ENCODE measurements around the gene SUMF1. TPM values are rescaled to one million over a fixed set of nuclear protein-coding genes. Genes with fewer than 3 reads are reported as not detected.

The SUMF1 gene
- 28.2 TPM for total RNA-seq

DNA sequence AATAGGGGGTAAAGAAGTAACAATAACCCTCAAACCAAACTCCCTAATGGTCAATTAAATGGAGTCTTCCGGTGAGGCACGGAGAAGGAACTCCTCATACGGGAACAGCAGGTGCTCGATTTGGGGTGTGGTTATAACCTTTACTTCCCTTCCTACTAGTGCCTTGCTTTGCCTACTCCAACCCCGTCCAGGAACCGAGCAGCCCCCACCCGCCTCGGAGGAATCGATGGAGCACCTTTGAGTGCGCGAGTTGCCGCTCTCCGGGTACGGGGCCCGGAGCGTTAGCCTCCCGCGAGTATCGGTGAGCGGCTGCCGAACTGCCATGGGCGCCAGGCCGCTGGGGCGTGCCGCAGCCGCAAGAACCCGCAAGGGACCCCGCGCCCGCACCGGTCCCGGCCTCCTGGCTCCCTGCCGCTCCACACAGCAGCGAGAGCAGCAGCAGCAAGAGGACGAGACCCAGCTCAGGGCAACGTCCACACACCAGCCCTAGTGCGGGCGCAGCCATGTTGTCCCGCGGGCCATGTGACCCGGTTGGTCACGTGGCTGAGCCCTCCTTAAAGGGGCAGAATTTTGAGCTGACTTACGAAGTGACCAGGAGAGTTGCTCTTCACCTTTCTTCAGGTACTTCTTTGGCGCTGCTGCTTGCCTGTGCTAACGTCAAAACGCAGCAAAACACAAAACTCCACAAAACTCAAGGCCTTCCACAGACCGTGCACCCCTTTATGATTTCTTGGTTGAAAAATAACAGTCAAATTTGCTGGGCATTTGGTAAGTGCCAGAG lies at the start of gene SUMF1:
TSS of gene SUMF1 (minus strand) at position 529 of the 781 bp plus-strand sequence. CDS start at position 505, 24 bp downstream.
- Histone ChIP-seq H3K9ac (ENCODE audit: low read depth in 1 of 3, low read length in 3 of 3) (peak within 1 kb of the TSS; percentile 86 to 94 (median 91)), H3K27ac (ENCODE audit: low read depth, low read length) (peak within 1 kb of the TSS; percentile 78), H3K27me3 (ENCODE audit: control insufficient read depth in 3 of 3, insufficient read depth in 3 of 3, low read length in 3 of 3) (no peaks in the 10 kb centered on the region), H3K4me3 (ENCODE audit: low read length in 3 of 3) (peak within 1 kb of the TSS; percentile 91 to 95 (median 92)), H3K4me1 (ENCODE audit: control insufficient read depth in 3 of 3, insufficient read depth in 3 of 3, low read length in 3 of 3) (peaks cover 5 to 12% (median 10%) of the 10 kb centered on the region in 3 donors), H3K36me3 (ENCODE audit: control insufficient read depth in 3 of 3, insufficient read depth in 3 of 3, low read length in 3 of 3) (no peaks in the 10 kb centered on the region), H3K9me3 (ENCODE audit: control insufficient read depth in 3 of 3, low read length in 3 of 3) (no peaks in the 10 kb centered on the region)

DNA sequence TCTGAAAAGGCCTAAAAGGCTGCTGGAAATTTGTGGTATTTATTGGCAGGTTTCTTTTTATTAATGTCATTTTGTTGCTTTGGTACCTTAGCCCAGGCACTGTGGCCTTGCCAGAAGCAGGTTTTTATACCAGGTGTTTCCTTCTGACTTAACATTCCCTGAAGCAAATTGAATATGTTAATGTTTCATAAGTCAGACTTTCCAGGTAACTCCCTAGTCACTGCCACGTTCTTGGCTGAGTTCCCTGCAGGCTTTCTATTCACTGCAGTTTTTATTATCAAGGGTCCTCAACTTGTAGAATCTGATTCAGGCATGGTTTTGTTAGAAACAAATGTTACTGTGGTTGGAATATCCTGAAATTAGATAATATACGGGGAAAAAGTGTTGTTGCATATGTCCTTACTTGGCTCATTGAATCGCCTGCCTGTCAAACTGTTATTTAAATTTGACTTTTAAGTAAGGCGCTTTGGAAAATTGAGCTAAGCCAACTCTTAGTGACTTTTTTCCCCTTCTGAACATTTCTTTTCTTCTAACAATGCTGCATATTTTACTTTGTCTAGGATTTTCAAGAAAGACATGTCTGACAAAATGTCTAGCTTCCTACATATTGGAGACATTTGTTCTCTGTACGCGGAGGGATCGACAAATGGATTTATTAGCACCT lies 49.0 kb upstream of the SUMF1 start:
- no peaks in the 10 kb centered on the region for H3K9me3 ChIP-seq (ENCODE audit: control insufficient read depth in 3 of 3, low read length in 3 of 3)
- peaks cover 0 to 7% (median 3%) of the 10 kb centered on the region in 3 donors for H3K4me1 ChIP-seq (ENCODE audit: control insufficient read depth in 3 of 3, insufficient read depth in 3 of 3, low read length in 3 of 3)
- H3K27me3 ChIP-seq (ENCODE audit: control insufficient read depth in 3 of 3, insufficient read depth in 3 of 3, low read length in 3 of 3), result no peaks in the 10 kb centered on the region
- no peak overlapping the region for H3K4me3 ChIP-seq (ENCODE audit: low read length in 3 of 3)
- H3K9ac ChIP-seq (ENCODE audit: low read depth in 1 of 3, low read length in 3 of 3), result no peak overlapping the region
- no peaks in the 10 kb centered on the region for H3K36me3 ChIP-seq (ENCODE audit: control insufficient read depth in 3 of 3, insufficient read depth in 3 of 3, low read length in 3 of 3)
- H3K27ac ChIP-seq (ENCODE audit: low read depth, low read length), result no peak overlapping the region

DNA sequence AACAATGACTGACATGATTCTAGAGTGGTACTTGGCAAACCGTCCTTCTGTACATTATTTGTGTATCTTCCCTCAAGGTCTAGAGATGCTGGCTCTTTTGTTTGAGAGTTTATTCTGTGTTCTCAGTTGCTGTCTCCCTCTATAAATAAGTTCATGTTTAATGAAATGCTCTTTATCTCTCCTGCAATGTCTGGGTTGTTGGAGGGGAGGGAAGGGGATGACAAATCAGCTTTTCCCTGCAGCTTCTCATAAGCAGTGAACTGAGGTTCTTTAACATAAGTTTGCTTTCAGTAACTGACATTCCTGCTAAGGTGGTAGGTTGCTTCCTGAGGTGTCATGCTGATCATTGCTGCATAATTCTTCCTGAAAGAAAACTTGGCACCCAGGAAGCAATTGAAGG lies 47.8 kb upstream of the SUMF1 start:
- H3K4me3 ChIP-seq (ENCODE audit: low read length in 3 of 3), result no peak overlapping the region
- H3K4me1 ChIP-seq (ENCODE audit: control insufficient read depth in 3 of 3, insufficient read depth in 3 of 3, low read length in 3 of 3), result peaks cover 0 to 7% (median 3%) of the 10 kb centered on the region in 3 donors
- H3K36me3 ChIP-seq (ENCODE audit: control insufficient read depth in 3 of 3, insufficient read depth in 3 of 3, low read length in 3 of 3), result no peaks in the 10 kb centered on the region
- H3K9me3 ChIP-seq (ENCODE audit: control insufficient read depth in 3 of 3, low read length in 3 of 3), result no peaks in the 10 kb centered on the region
- no peak overlapping the region for H3K9ac ChIP-seq (ENCODE audit: low read depth in 1 of 3, low read length in 3 of 3)
- no peak overlapping the region for H3K27ac ChIP-seq (ENCODE audit: low read depth, low read length)
- H3K27me3 ChIP-seq (ENCODE audit: control insufficient read depth in 3 of 3, insufficient read depth in 3 of 3, low read length in 3 of 3), result no peaks in the 10 kb centered on the region

DNA sequence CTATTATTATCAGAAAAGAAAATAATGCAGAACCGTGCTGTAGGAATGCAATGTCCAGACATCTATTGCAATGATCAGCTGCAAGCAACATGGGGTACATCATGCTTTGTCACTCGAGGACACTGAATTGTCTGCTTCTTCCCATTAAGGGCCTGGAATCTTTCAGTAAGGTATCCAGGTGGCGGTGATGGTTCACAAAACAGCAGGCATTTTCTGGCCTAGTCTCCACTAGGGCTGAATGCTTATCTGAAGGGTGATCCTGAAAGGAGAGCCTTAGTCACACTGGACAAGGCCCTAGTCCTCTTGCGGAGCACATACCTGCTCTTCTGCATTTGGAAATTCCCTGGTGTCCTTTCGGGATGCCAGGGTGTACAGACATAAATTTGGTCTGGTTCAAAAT lies 47.3 kb upstream of the SUMF1 start:
- no peak overlapping the region for H3K27ac ChIP-seq (ENCODE audit: low read depth, low read length)
- peaks cover 0 to 3% (median 0%) of the 10 kb centered on the region in 3 donors for H3K4me1 ChIP-seq (ENCODE audit: control insufficient read depth in 3 of 3, insufficient read depth in 3 of 3, low read length in 3 of 3)
- H3K36me3 ChIP-seq (ENCODE audit: control insufficient read depth in 3 of 3, insufficient read depth in 3 of 3, low read length in 3 of 3), result no peaks in the 10 kb centered on the region

DNA sequence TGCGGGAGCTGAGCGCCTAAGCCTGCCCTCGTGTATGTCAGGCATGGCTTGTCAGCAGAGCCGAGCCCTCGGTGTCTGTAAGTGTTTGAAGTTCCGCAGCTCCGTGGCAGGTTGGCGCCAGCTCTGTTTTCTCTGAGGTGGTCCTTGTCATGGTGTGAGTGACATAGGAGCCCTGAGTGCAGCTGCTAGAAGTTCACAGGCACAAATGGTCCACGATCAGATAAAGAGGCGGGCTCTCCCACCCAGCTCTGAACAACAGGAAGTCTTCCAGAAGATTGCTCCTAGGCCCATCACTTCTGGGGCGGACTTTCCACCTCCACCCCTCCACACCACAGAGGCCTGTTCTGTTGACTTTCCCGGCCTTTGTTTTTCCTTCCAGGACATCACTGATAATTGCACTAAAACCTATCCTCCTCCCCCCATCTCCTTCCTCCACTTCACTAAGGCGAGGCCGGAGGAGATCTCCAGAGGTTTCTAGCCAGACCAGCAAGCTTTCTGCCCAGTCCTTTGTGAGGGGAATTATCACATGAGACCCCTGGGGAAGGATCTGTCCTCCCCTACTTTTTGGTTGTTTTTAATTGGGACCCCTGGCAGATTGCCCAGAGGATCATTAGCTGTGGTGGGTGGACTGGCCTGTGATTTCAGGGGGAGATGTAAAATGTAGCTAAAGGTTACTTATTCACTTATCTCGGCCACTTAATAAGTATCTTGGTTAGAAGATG lies 46.0 kb upstream of the SUMF1 start:
- H3K36me3 ChIP-seq (ENCODE audit: control insufficient read depth in 3 of 3, insufficient read depth in 3 of 3, low read length in 3 of 3), result no peaks in the 10 kb centered on the region
- H3K4me1 ChIP-seq (ENCODE audit: control insufficient read depth in 3 of 3, insufficient read depth in 3 of 3, low read length in 3 of 3), result peaks cover 0 to 2% (median 0%) of the 10 kb centered on the region in 3 donors
- H3K27ac ChIP-seq (ENCODE audit: low read depth, low read length), result no peak overlapping the region

More for the DNA sequence above, 47.3 kb upstream of the SUMF1 start:
- Histone ChIP-seq H3K4me3 (ENCODE audit: low read length in 3 of 3) (no peak overlapping the region), H3K27me3 (ENCODE audit: control insufficient read depth in 3 of 3, insufficient read depth in 3 of 3, low read length in 3 of 3) (no peaks in the 10 kb centered on the region), H3K9ac (ENCODE audit: low read depth in 1 of 3, low read length in 3 of 3) (no peak overlapping the region), H3K9me3 (ENCODE audit: control insufficient read depth in 3 of 3, low read length in 3 of 3) (no peaks in the 10 kb centered on the region)

DNA sequence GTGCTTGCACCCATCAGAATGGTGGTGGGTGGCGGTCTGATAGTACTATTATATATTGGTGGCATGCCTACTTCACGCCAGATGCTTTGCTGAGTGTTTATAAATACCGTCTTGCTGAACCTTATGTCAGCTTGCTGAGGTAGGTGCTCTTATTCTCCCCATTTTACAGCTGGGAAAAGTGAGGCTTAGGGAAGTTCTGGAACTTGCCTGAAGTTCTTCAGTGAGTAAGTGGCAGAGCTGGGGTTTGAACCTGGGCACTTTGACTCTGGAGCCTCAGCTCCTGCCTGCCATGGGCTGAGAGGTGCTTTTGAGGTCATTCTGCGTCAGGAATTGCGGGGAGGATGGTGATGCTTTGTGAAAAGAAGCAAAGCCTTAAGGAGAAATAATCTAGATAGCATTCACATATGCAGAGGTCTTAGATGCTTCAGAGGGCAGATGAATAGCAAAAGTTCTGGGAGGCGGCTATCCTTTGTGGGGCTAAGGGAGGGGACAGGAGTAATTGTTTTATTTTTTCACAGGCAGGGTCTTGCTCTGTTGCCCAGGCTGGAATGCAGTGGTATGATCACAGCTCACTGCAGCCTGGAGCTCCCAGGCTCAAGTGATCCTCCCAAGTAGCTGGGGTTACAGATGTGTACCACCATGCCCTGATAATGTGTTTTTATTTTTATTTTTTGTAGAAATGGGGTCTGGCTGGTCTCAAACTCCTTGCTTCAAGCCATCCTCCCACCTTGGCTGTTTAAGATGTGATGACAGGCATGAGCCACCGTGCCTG lies 44.6 kb upstream of the SUMF1 start:
- no peaks in the 10 kb centered on the region for H3K27me3 ChIP-seq (ENCODE audit: control insufficient read depth in 3 of 3, insufficient read depth in 3 of 3, low read length in 3 of 3)
- no peak overlapping the region for H3K4me3 ChIP-seq (ENCODE audit: low read length in 3 of 3)
- no peaks in the 10 kb centered on the region for H3K4me1 ChIP-seq (ENCODE audit: control insufficient read depth in 3 of 3, insufficient read depth in 3 of 3, low read length in 3 of 3)
- H3K9me3 ChIP-seq (ENCODE audit: control insufficient read depth in 3 of 3, low read length in 3 of 3), result no peaks in the 10 kb centered on the region
- H3K36me3 ChIP-seq (ENCODE audit: control insufficient read depth in 3 of 3, insufficient read depth in 3 of 3, low read length in 3 of 3), result no peaks in the 10 kb centered on the region
- H3K27ac ChIP-seq (ENCODE audit: low read depth, low read length), result no peak overlapping the region
- no peak overlapping the region for H3K9ac ChIP-seq (ENCODE audit: low read depth in 1 of 3, low read length in 3 of 3)

More for the DNA sequence above, 46.0 kb upstream of the SUMF1 start:
- no peak overlapping the region for H3K4me3 ChIP-seq (ENCODE audit: low read length in 3 of 3)
- no peaks in the 10 kb centered on the region for H3K27me3 ChIP-seq (ENCODE audit: control insufficient read depth in 3 of 3, insufficient read depth in 3 of 3, low read length in 3 of 3)
- no peak overlapping the region for H3K9ac ChIP-seq (ENCODE audit: low read depth in 1 of 3, low read length in 3 of 3)
- H3K9me3 ChIP-seq (ENCODE audit: control insufficient read depth in 3 of 3, low read length in 3 of 3), result no peaks in the 10 kb centered on the region

DNA sequence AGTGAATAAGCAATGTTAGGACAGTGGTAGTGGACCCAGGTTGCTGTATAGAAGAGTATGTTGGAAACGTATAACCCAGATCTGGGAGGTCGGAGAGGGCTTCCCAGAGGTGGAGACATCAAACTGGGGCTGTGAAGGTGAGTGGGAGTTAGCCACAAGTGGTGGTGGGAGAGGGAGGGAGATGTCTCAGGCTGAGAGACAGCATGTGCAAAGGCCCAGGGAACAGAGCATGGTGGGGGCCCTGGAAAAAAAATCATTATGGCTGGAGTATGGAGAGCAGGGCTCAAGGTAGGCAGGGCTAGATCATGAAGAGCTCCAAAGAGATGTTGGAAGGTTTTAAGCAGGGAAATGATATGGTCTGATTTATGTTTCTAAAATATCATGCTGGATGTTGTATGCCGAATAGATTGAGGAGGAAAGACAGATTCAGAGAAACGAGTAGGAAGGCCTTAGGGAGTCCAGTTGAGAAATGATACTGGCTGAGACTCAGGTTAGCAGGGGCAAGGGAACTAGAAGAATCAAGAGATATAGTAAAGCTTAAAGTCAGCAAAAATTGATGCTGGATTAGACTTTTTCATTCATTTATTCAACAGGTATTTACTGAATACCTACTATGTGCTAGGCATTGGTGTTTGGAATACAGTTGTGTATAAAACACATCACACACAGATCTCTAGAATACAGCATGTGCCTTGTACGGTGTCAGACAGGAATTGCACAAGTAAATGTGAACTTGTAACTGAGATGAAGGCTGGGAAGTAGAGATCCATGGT lies 43.1 kb upstream of the SUMF1 start:
- no peaks in the 10 kb centered on the region for H3K27me3 ChIP-seq (ENCODE audit: control insufficient read depth in 3 of 3, insufficient read depth in 3 of 3, low read length in 3 of 3)
- H3K9ac ChIP-seq (ENCODE audit: low read depth in 1 of 3, low read length in 3 of 3), result no peak overlapping the region
- no peak overlapping the region for H3K27ac ChIP-seq (ENCODE audit: low read depth, low read length)
- no peaks in the 10 kb centered on the region for H3K9me3 ChIP-seq (ENCODE audit: control insufficient read depth in 3 of 3, low read length in 3 of 3)
- H3K4me3 ChIP-seq (ENCODE audit: low read length in 3 of 3), result no peak overlapping the region
- H3K4me1 ChIP-seq (ENCODE audit: control insufficient read depth in 3 of 3, insufficient read depth in 3 of 3, low read length in 3 of 3), result peaks cover 0 to 5% (median 0%) of the 10 kb centered on the region in 3 donors
- no peaks in the 10 kb centered on the region for H3K36me3 ChIP-seq (ENCODE audit: control insufficient read depth in 3 of 3, insufficient read depth in 3 of 3, low read length in 3 of 3)

DNA sequence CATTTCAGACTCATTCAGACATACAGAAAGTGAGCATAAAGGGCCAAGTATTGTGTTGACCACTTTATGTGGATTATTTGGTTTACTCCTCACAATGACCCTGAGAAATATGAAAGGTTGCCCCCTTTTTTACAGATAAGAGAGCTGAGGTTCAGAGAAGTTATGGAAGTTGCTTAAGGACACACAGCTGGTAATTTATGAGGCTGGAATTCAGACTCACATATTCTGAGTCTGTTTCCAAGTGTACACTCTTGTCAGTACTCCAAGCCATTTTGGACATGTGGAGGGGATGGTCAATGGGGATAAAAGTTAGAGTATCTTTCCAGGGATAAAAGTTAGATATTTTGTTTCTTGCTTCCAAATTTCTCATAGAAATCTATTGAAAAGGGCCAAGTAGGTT lies 42.0 kb upstream of the SUMF1 start:
- no peaks in the 10 kb centered on the region for H3K27me3 ChIP-seq (ENCODE audit: control insufficient read depth in 3 of 3, insufficient read depth in 3 of 3, low read length in 3 of 3)
- no peaks in the 10 kb centered on the region for H3K36me3 ChIP-seq (ENCODE audit: control insufficient read depth in 3 of 3, insufficient read depth in 3 of 3, low read length in 3 of 3)
- no peaks in the 10 kb centered on the region for H3K9me3 ChIP-seq (ENCODE audit: control insufficient read depth in 3 of 3, low read length in 3 of 3)
- peaks cover 4 to 12% (median 5%) of the 10 kb centered on the region in 3 donors for H3K4me1 ChIP-seq (ENCODE audit: control insufficient read depth in 3 of 3, insufficient read depth in 3 of 3, low read length in 3 of 3)
- H3K27ac ChIP-seq (ENCODE audit: low read depth, low read length), result no peak overlapping the region
- no peak overlapping the region for H3K4me3 ChIP-seq (ENCODE audit: low read length in 3 of 3)
- no peak overlapping the region for H3K9ac ChIP-seq (ENCODE audit: low read depth in 1 of 3, low read length in 3 of 3)
